Measurements from ENCODE around the gene CDH19. TPM values are rescaled to one million over a fixed set of nuclear protein-coding genes. Genes with fewer than 3 reads are reported as not detected.

Gene CDH19
- total RNA-seq, 1 donor from 2014 or later = 2.0 TPM

- Mint-ChIP-seq H3K4me1 (ENCODE audit: low read depth) (no peaks in the 10 kb centered on the region), H3K27me3 (ENCODE audit: low read depth) (peaks cover 2% of the 10 kb centered on the region), H3K27ac (ENCODE audit: unreplicated experiment) (no peak overlapping the region), H3K36me3 (ENCODE audit: low read depth) (no peaks in the 10 kb centered on the region), H3K4me3 (ENCODE audit: unreplicated experiment) (no peak overlapping the region), H3K9me3 (ENCODE audit: low read depth) (no peaks in the 10 kb centered on the region)
- no peak for DNase-seq (ENCODE audit: low spot score)
- TF ChIP-seq CTCF (IDR thresholded peaks at IDR 0.05) = no peak
Measured at GRCh38 chr18:66571845-66572244, 32.0 kb downstream of the CDH19 start.

GRCh38 chr18:66566616-66567015 lies 37.3 kb downstream of the CDH19 start:
- Mint-ChIP-seq H3K27ac (ENCODE audit: unreplicated experiment) (no peak overlapping the region), H3K4me1 (ENCODE audit: low read depth) (peaks cover 13% of the 10 kb centered on the region), H3K36me3 (ENCODE audit: low read depth) (no peaks in the 10 kb centered on the region), H3K9me3 (ENCODE audit: low read depth) (no peaks in the 10 kb centered on the region), H3K4me3 (ENCODE audit: unreplicated experiment) (no peak overlapping the region), H3K27me3 (ENCODE audit: low read depth) (peaks cover 2% of the 10 kb centered on the region)
- DNase-seq (ENCODE audit: low spot score) = no peak
- no peak for TF ChIP-seq CTCF (IDR thresholded peaks at IDR 0.05)

GRCh38 chr18:66564236-66564635 lies 39.7 kb downstream of the CDH19 start:
- peaks cover 3% of the 10 kb centered on the region for H3K27me3 Mint-ChIP-seq (ENCODE audit: low read depth)
- H3K4me3 Mint-ChIP-seq (ENCODE audit: unreplicated experiment) = no peak overlapping the region
- peaks cover 13% of the 10 kb centered on the region for H3K4me1 Mint-ChIP-seq (ENCODE audit: low read depth)
- TF ChIP-seq CTCF (IDR thresholded peaks at IDR 0.05) = no peak
- H3K36me3 Mint-ChIP-seq (ENCODE audit: low read depth) = no peaks in the 10 kb centered on the region
- no peak for DNase-seq (ENCODE audit: low spot score)
- H3K27ac Mint-ChIP-seq (ENCODE audit: unreplicated experiment) = no peak overlapping the region
- H3K9me3 Mint-ChIP-seq (ENCODE audit: low read depth) = no peaks in the 10 kb centered on the region

GRCh38 chr18:66562279-66562678 lies 41.6 kb downstream of the CDH19 start:
- Mint-ChIP-seq H3K27ac (ENCODE audit: unreplicated experiment) (no peak overlapping the region), H3K4me3 (ENCODE audit: unreplicated experiment) (no peak overlapping the region), H3K4me1 (ENCODE audit: low read depth) (peaks cover 13% of the 10 kb centered on the region), H3K27me3 (ENCODE audit: low read depth) (peaks cover 3% of the 10 kb centered on the region), H3K9me3 (ENCODE audit: low read depth) (no peaks in the 10 kb centered on the region), H3K36me3 (ENCODE audit: low read depth) (no peaks in the 10 kb centered on the region)
- no peak for DNase-seq (ENCODE audit: low spot score)
- TF ChIP-seq CTCF (IDR thresholded peaks at IDR 0.05) = no peak

- peak; percentile 83 for TF ChIP-seq CTCF (IDR thresholded peaks at IDR 0.05)
- H3K9me3 Mint-ChIP-seq (ENCODE audit: low read depth) = no peaks in the 10 kb centered on the region
- H3K4me3 Mint-ChIP-seq (ENCODE audit: unreplicated experiment) = no peak overlapping the region
- H3K36me3 Mint-ChIP-seq (ENCODE audit: low read depth) = no peaks in the 10 kb centered on the region
- no peak overlapping the region for H3K27ac Mint-ChIP-seq (ENCODE audit: unreplicated experiment)
- peaks cover 13% of the 10 kb centered on the region for H3K4me1 Mint-ChIP-seq (ENCODE audit: low read depth)
- peaks cover 3% of the 10 kb centered on the region for H3K27me3 Mint-ChIP-seq (ENCODE audit: low read depth)
- no peak for DNase-seq (ENCODE audit: low spot score)
Measured at GRCh38 chr18:66560094-66560493, 43.8 kb downstream of the CDH19 start.
